Keratinocyte (primary cell): ENCODE measurements around the gene CHCHD1. TPM values are rescaled to one million over a fixed set of nuclear protein-coding genes. Genes with fewer than 3 reads are reported as not detected.

Experiments used
- DNase-seq: peaks from one replicate; pipeline ENCODE4 v3.0.0-alpha.2; 2011; ENCODE audit warnings: low read depth, missing footprints, low spot score
- FAIRE-seq: peaks from 2 replicates; lab custom pipeline; 2011; peaks lifted over from hg19 to GRCh38; lab: Jason Lieb, UNC
- H2AFZ ChIP-seq: 2 replicates; pipeline ENCODE4 v1.6.0; 2012; ENCODE audit warnings: low read length, control low read depth, inconsistent platforms; ENCODE audit not compliant: control insufficient read depth
- H3K27ac ChIP-seq: 2 replicates; pipeline ENCODE4 v1.5.1; 2011; ENCODE audit warnings: low read length; ENCODE audit not compliant: control insufficient read depth, insufficient read depth
- H3K27me3 ChIP-seq: 3 replicates; pipeline ENCODE4 v1.6.0; 2011; ENCODE audit warnings: low read length; ENCODE audit not compliant: control insufficient read depth, insufficient read depth; ENCODE audit errors: extremely low read depth
- H3K36me3 ChIP-seq, 2 experiments: 2 replicates in 1 of 2; 3 replicates in 1 of 2; pipeline ENCODE4 v1.5.1; 2011; ENCODE audit warnings: low read length in 2 of 2, mild to moderate bottlenecking in 1 of 2; ENCODE audit not compliant: control insufficient read depth in 2 of 2, insufficient read depth in 2 of 2; ENCODE audit errors: extremely low read depth in 1 of 2
- H3K4me1 ChIP-seq: 3 replicates; pipeline ENCODE4 v1.5.1; 2011; ENCODE audit warnings: low read length; ENCODE audit not compliant: control insufficient read depth, insufficient read depth; ENCODE audit errors: extremely low read depth
- H3K4me2 ChIP-seq: 3 replicates; pipeline ENCODE4 v1.6.0; 2011; ENCODE audit warnings: low read depth, low read length; ENCODE audit not compliant: control insufficient read depth, insufficient read depth; ENCODE audit errors: extremely low read depth
- H3K4me3 ChIP-seq, 3 experiments: fragments of 200-600 bp in 1 of 3; sonication (generic) in 1 of 3; 2 replicates in 2 of 3; 3 replicates in 1 of 3; pipeline ENCODE4 v1.5.1; 2011 to 2016; ENCODE audit warnings: low read length in 3 of 3, mild to moderate bottlenecking in 3 of 3, control low read depth in 2 of 3, inconsistent platforms in 1 of 3, low read depth in 1 of 3, mixed read lengths in 1 of 3, mixed run types in 1 of 3, moderate library complexity in 1 of 3; ENCODE audit not compliant: control insufficient read depth in 2 of 3, insufficient read depth in 2 of 3; ENCODE audit errors: extremely low read depth in 1 of 3
- H3K79me2 ChIP-seq: 2 replicates; pipeline ENCODE4 v1.6.0; 2012; ENCODE audit warnings: low read length; ENCODE audit not compliant: control insufficient read depth, insufficient read depth
- H3K9ac ChIP-seq: 3 replicates; pipeline ENCODE4 v1.6.0; 2011; ENCODE audit warnings: low read length; ENCODE audit not compliant: control insufficient read depth, insufficient read depth; ENCODE audit errors: extremely low read depth
- H3K9me1 ChIP-seq: 3 replicates; pipeline ENCODE4 v1.6.0; 2011; ENCODE audit warnings: low read length; ENCODE audit not compliant: control insufficient read depth, insufficient read depth; ENCODE audit errors: extremely low read depth
- H3K9me3 ChIP-seq: 2 replicates; pipeline ENCODE4 v1.5.1; 2012; ENCODE audit warnings: low read depth, low read length; ENCODE audit not compliant: control insufficient read depth
- H4K20me1 ChIP-seq: 3 replicates; pipeline ENCODE4 v1.6.0; 2011; ENCODE audit warnings: low read length; ENCODE audit not compliant: control insufficient read depth, insufficient read depth; ENCODE audit errors: extremely low read depth
- EZH2 ChIP-seq: IDR thresholded peaks from one replicate; pipeline ENCODE4 v1.6.1; 2012; ENCODE audit warnings: inconsistent platforms, mild to moderate bottlenecking, low read length, moderate library complexity
- dilution Hi-C: fragments of 300-500 bp; cut with MboI; formaldehyde crosslinking; loops from one replicate; pipeline ENCODE4 v1.7.0; 2020; ENCODE audit warnings: low sequenced_read_pairs; ENCODE audit not compliant: extremely low pct_ligation_motif_present
- polyA plus RNA-seq, 5 experiments: library from polyadenylated mRNA; depleted of rRNA in 3 of 5; stranded (reverse) in 3 of 5; stranded (forward) in 1 of 5; unstranded in 1 of 5; fragments of >200 nt; gene quantifications; 1 replicate in 1 of 5; 2 replicates in 3 of 5; 3 replicates in 1 of 5; pipeline versions ENCODE4 v1.2.1 to v1.2.3, GENCODE V29; 2011 to 2012; ENCODE audit warnings: missing spikeins in 2 of 5, low read depth in 1 of 5, low replicate concordance in 1 of 5
- TF ChIP-seq, protein P1 (sequence below), 3 experiments: IDR thresholded peaks in 1 of 3; conservative IDR thresholded peaks in 1 of 3; optimal IDR thresholded peaks in 1 of 3; 2 replicates in 2 of 3; 3 replicates in 1 of 3; pipeline versions ENCODE3 to v1.5.1; 2011; ENCODE audit warnings: low read length in 3 of 3, mild to moderate bottlenecking in 3 of 3, moderate library complexity in 2 of 3, control low read depth in 1 of 3, inconsistent platforms in 1 of 3; ENCODE audit not compliant: insufficient read depth in 2 of 3; ENCODE audit errors: extremely low read depth in 1 of 3

The CHCHD1 gene
- polyA plus RNA-seq, 1 donor (not counting 4 experiments of a cell fraction or from before 2014, with no cell fraction given): 59.8 TPM

DNA sequence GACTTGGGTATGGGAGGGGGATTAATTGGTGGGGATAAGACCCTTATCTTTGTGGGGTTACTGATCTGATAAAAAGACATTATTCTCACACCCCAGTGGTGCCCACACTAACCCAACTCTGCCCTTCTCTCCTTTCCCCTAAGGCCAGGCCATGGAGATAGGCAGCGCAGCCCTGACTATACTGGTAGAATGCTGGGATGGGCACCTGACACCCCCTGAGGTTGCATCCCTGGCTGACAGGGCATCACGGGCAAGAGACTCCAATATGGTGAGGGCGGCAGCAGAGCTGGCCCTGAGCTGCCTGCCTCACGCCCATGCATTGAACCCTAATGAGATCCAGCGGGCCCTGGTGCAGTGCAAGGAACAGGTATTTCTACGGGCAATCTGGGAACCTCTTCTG lies 16.2 kb downstream of the CHCHD1 start:
- no peaks in the 10 kb centered on the region for H3K79me2 ChIP-seq
- H3K9me1 ChIP-seq: peaks cover 3% of the 10 kb centered on the region
- TF ChIP-seq, protein P1, sequence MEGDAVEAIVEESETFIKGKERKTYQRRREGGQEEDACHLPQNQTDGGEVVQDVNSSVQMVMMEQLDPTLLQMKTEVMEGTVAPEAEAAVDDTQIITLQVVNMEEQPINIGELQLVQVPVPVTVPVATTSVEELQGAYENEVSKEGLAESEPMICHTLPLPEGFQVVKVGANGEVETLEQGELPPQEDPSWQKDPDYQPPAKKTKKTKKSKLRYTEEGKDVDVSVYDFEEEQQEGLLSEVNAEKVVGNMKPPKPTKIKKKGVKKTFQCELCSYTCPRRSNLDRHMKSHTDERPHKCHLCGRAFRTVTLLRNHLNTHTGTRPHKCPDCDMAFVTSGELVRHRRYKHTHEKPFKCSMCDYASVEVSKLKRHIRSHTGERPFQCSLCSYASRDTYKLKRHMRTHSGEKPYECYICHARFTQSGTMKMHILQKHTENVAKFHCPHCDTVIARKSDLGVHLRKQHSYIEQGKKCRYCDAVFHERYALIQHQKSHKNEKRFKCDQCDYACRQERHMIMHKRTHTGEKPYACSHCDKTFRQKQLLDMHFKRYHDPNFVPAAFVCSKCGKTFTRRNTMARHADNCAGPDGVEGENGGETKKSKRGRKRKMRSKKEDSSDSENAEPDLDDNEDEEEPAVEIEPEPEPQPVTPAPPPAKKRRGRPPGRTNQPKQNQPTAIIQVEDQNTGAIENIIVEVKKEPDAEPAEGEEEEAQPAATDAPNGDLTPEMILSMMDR (optimal IDR thresholded peaks at IDR 0.05 in 1 of 3, IDR thresholded peaks at IDR 0.05 in 1 of 3, conservative IDR thresholded peaks at IDR 0.05 in 1 of 3; ENCODE audit: extremely low read depth in 1 of 3, insufficient read depth in 2 of 3, low read length in 3 of 3): no peak
- no peak for TF ChIP-seq EZH2
- no peaks in the 10 kb centered on the region for H3K4me1 ChIP-seq
- peaks cover 52 to 64% of the 10 kb centered on the region in 2 experiments for H3K36me3 ChIP-seq
- H3K4me3 ChIP-seq: no peak overlapping the region
- no peaks in the 10 kb centered on the region for H3K27me3 ChIP-seq
- no peak for DNase-seq
- H3K27ac ChIP-seq: no peak overlapping the region
- no peak overlapping the region for H2AFZ ChIP-seq
- dilution Hi-C loops: no loop called here
- H3K9me3 ChIP-seq: no peaks in the 10 kb centered on the region
- no peak overlapping the region for H3K9ac ChIP-seq
- no peak overlapping the region for H3K4me2 ChIP-seq
- no peak for FAIRE-seq
- peaks cover 4% of the 10 kb centered on the region for H4K20me1 ChIP-seq

DNA sequence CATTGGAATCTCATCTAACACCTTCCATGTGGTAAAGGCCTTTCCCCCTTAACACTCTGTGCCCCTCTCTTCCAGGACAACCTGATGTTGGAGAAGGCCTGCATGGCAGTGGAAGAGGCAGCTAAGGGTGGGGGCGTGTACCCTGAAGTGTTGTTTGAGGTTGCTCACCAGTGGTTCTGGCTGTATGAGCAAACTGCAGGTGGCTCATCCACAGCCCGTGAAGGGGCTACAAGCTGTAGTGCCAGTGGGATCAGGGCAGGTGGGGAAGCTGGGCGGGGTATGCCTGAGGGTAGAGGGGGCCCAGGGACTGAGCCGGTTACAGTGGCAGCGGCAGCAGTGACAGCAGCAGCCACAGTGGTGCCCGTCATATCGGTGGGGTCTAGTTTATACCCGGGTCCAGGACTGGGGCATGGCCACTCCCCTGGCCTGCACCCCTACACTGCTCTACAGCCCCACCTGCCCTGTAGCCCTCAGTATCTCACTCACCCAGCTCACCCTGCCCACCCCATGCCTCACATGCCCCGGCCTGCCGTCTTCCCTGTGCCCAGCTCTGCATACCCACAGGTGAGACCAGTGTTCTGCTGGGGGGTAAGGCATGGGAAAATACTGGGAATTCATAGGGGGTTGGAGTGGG lies 17.2 kb downstream of the CHCHD1 start:
- dilution Hi-C loops: no loop called here
- no peak overlapping the region for H3K9ac ChIP-seq
- H2AFZ ChIP-seq: no peak overlapping the region

More for the DNA sequence above, 17.2 kb downstream of the CHCHD1 start:
- no peaks in the 10 kb centered on the region for H3K27me3 ChIP-seq
- no peak for DNase-seq
- no peak for FAIRE-seq
- no peaks in the 10 kb centered on the region for H3K4me1 ChIP-seq
- TF ChIP-seq EZH2: no peak
- TF ChIP-seq, protein P1 (optimal IDR thresholded peaks at IDR 0.05 in 1 of 3, IDR thresholded peaks at IDR 0.05 in 1 of 3, conservative IDR thresholded peaks at IDR 0.05 in 1 of 3; ENCODE audit: extremely low read depth in 1 of 3, insufficient read depth in 2 of 3, low read length in 3 of 3): no peak
- H3K79me2 ChIP-seq: no peaks in the 10 kb centered on the region
- H4K20me1 ChIP-seq: peaks cover 4% of the 10 kb centered on the region
- H3K4me2 ChIP-seq: no peak overlapping the region
- H3K36me3 ChIP-seq: peaks cover 51 to 69% of the 10 kb centered on the region in 2 experiments
- peaks cover 3% of the 10 kb centered on the region for H3K9me1 ChIP-seq
- H3K27ac ChIP-seq: no peak overlapping the region
- no peaks in the 10 kb centered on the region for H3K9me3 ChIP-seq
- H3K4me3 ChIP-seq: no peak overlapping the region
